Panc1 (cell line): ENCODE data around the gene VN1R2. TPM values are rescaled to one million over a fixed set of nuclear protein-coding genes. Genes with fewer than 3 reads are reported as not detected.
"Not testable (repeated sequence)": the region's sequence is repeated elsewhere in the genome, so short reads cannot be mapped to it uniquely, and the experiment has no call there.

Experiments
- ATAC-seq: fragments of 200-7000 bp; cut with Tn5 transposase; 2 replicates; pipeline ENCODE4 v1.9.1; 2020; ENCODE audit warnings: mild to moderate bottlenecking, moderate library complexity
- BruUV-seq: library from RNA; stranded (reverse); fragments of 400-500 nt; replicated peaks from 2 replicates; lab custom pipeline; 2021; lab: Mats Ljungman, UMichigan
- CTCF ChIA-PET: fragments of 300-600 bp; sonication (Branson Sonifier 250); formaldehyde crosslinking; loops from one replicate; lab custom pipeline; 2022; ENCODE audit warnings: antibody characterized with exemption; lab: Charles Lee
- POLR2A ChIA-PET: fragments of 300-600 bp; sonication (Branson Sonifier 250); formaldehyde crosslinking; loops from one replicate; lab custom pipeline; 2022; ENCODE audit warnings: antibody characterized with exemption; lab: Charles Lee
- DNase-seq: peaks from one replicate; pipeline ENCODE4 v3.0.0-alpha.2; 2010; ENCODE audit warnings: low read depth, low spot score
- H3K27ac ChIP-seq: 2 replicates; pipeline ENCODE4 v1.5.1; 2011; ENCODE audit warnings: mild to moderate bottlenecking, low read length, inconsistent platforms
- H3K27me3 ChIP-seq: fragments of 200-500 bp; sonication (Bioruptor generic); 2 replicates; pipeline ENCODE4 v1.6.0; 2014; ENCODE audit warnings: low read length, inconsistent platforms; ENCODE audit not compliant: control insufficient read depth, insufficient read depth
- H3K36me3 ChIP-seq: fragments of 200-500 bp; sonication (Bioruptor generic); 2 replicates; pipeline ENCODE4 v1.5.1; 2014; ENCODE audit warnings: inconsistent platforms, mild to moderate bottlenecking, low read length, moderate library complexity; ENCODE audit not compliant: control insufficient read depth, insufficient read depth
- H3K4me1 ChIP-seq: 2 replicates; pipeline ENCODE4 v1.5.1; 2011; ENCODE audit warnings: inconsistent platforms, mild to moderate bottlenecking, low read length, moderate library complexity; ENCODE audit not compliant: control insufficient read depth, insufficient read depth
- H3K4me3 ChIP-seq, 2 experiments: 2 replicates each; pipeline ENCODE4 v1.5.1; 2011 to 2012; ENCODE audit warnings: low read depth in 2 of 2, low read length in 2 of 2, mild to moderate bottlenecking in 2 of 2, inconsistent platforms in 1 of 2, moderate library complexity in 1 of 2
- H3K9me3 ChIP-seq: fragments of 200-500 bp; sonication (Bioruptor generic); 2 replicates; pipeline ENCODE4 v1.5.1; 2014; ENCODE audit warnings: low read depth, mild to moderate bottlenecking, inconsistent platforms, low read length, moderate library complexity; ENCODE audit not compliant: control insufficient read depth, insufficient read depth
- POLR2AphosphoS5 ChIP-seq: IDR thresholded peaks from 2 replicates; pipeline ENCODE4 v1.6.1; 2012; ENCODE audit warnings: mild to moderate bottlenecking, low read depth, low read length, moderate library complexity
- REST ChIP-seq, 2 experiments: IDR thresholded peaks; 2 replicates each; pipeline ENCODE4 v1.6.1; 2011 to 2012; ENCODE audit warnings: low read depth in 2 of 2, control low read depth in 1 of 2, low read length in 1 of 2, mild to moderate bottlenecking in 1 of 2, moderate library complexity in 1 of 2; ENCODE audit not compliant: insufficient read depth in 1 of 2
- SIN3A ChIP-seq: IDR thresholded peaks from 2 replicates; pipeline ENCODE4 v1.6.1; 2012; ENCODE audit warnings: low read depth, mild to moderate bottlenecking, low read length, moderate library complexity, borderline replicate concordance; ENCODE audit not compliant: insufficient read depth
- TCF7L2 ChIP-seq: IDR thresholded peaks from 2 replicates; pipeline ENCODE4 v1.6.1; 2011; ENCODE audit warnings: mild to moderate bottlenecking, low read depth, low read length, inconsistent platforms
- in situ Hi-C: cut with HindIII; loops from 2 replicates; pipeline ENCODE4 v1.10.0; 2016; ENCODE audit warnings: low sequenced_read_pairs, low pct_unique_long_range_greater_than_20kb
- intact Hi-C: fragments of 100-400 bp; cut with micrococcal nuclease; formaldehyde crosslinking; loops from one replicate; pipeline ENCODE4 v1.10.0; 2022; ENCODE audit not compliant: unreplicated experiment
- total RNA-seq: library from RNA; stranded (reverse); gene quantifications from one replicate; pipeline ENCODE4 v1.2.1, GENCODE V29; 2021; ENCODE audit not compliant: unreplicated experiment
- TF ChIP-seq, protein P1 (sequence below): fragments of 450-650 bp; IDR thresholded peaks from 2 replicates; pipeline ENCODE4 v1.5.1; 2017; ENCODE audit warnings: mild to moderate bottlenecking

VN1R2 gene
- total RNA-seq, 1 experiment from 2014 or later = not detected

DNA sequence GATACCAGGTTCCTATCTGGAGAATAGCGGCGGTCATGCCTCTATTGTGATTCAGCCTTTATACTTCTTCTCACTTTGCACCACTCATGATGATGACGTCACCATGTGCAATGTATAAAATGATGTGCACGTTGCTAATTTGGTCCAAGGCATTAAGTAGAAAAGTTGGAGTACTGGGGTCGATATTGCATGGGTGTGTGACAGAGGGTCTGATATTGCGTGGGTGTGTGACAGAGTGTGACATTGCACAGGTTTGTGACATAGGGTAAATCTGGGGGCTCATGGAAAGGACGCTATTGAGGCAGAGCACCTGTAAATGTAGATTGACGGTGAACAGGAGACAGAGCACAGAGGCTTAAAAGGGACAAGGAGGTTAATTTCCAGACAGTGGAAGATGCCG, 14.0 kb downstream of the VN1R2 start:
- no peaks in the 10 kb centered on the region for H3K4me1 ChIP-seq
- ChIA-PET CTCF (no interaction called here), POLR2A (no interaction called here)
- BruUV-seq = no TSS peak
- peaks cover 4% of the 10 kb centered on the region; the same call in 1 of the 2 replicates for H3K9me3 ChIP-seq
- no peaks in the 10 kb centered on the region for H3K36me3 ChIP-seq
- no peak for TF ChIP-seq POLR2AphosphoS5
- no peak for TF ChIP-seq TCF7L2
- no peaks in the 10 kb centered on the region for H3K27me3 ChIP-seq
- intact Hi-C loops = no loop called here
- H3K27ac ChIP-seq = no peak overlapping the region
- DNase-seq (no peak), ATAC-seq (no peak)
- in situ Hi-C loops = no loop called here
- H3K4me3 ChIP-seq = no peak overlapping the region

GRCh38 chr19:53275480-53275879, 17.4 kb downstream of the VN1R2 start:
- intact Hi-C loops = no loop called here
- CTCF ChIA-PET = no interaction called here
- Histone ChIP-seq H3K4me1 (no peaks in the 10 kb centered on the region), H3K4me3 (no peak overlapping the region), H3K27me3 (no peaks in the 10 kb centered on the region), H3K36me3 (no peaks in the 10 kb centered on the region), H3K27ac (no peak overlapping the region), H3K9me3 (peaks cover 7% of the 10 kb centered on the region; the same call in 1 of the 2 replicates)
- ATAC-seq (no peak), DNase-seq (no peak)
- no TSS peak for BruUV-seq
- TF ChIP-seq TCF7L2 (no peak), SIN3A (no peak), POLR2AphosphoS5 (no peak), REST (IDR thresholded peaks at IDR 0.05; ENCODE audit: insufficient read depth in 1 of 2, low read depth in 2 of 2, low read length in 1 of 2) (no peak)
- TF ChIP-seq, protein P1, sequence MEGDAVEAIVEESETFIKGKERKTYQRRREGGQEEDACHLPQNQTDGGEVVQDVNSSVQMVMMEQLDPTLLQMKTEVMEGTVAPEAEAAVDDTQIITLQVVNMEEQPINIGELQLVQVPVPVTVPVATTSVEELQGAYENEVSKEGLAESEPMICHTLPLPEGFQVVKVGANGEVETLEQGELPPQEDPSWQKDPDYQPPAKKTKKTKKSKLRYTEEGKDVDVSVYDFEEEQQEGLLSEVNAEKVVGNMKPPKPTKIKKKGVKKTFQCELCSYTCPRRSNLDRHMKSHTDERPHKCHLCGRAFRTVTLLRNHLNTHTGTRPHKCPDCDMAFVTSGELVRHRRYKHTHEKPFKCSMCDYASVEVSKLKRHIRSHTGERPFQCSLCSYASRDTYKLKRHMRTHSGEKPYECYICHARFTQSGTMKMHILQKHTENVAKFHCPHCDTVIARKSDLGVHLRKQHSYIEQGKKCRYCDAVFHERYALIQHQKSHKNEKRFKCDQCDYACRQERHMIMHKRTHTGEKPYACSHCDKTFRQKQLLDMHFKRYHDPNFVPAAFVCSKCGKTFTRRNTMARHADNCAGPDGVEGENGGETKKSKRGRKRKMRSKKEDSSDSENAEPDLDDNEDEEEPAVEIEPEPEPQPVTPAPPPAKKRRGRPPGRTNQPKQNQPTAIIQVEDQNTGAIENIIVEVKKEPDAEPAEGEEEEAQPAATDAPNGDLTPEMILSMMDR = no peak
- POLR2A ChIA-PET = no interaction called here
- in situ Hi-C loops = no loop called here

GRCh38 chr19:53281947-53282346, 23.9 kb downstream of the VN1R2 start:
- in situ Hi-C loops = not testable (repeated sequence)

More at GRCh38 chr19:53281947-53282346, 23.9 kb downstream of the VN1R2 start:
- H3K4me3 ChIP-seq, BruUV-seq, H3K27me3 ChIP-seq, DNase-seq, H3K27ac ChIP-seq, H3K9me3 ChIP-seq, H3K4me1 ChIP-seq, intact Hi-C loops, POLR2A ChIA-PET, CTCF ChIA-PET, H3K36me3 ChIP-seq: not testable (repeated sequence)
- peak; percentile 62; the same call in 1 of the 2 replicates for ATAC-seq
